ENCODE measurements around the gene NFIB.

Gene NFIB

GRCh38 chr9:14210428-14210827 is 103.5 kb downstream of the NFIB start:
- DNase-seq = no peak

- DNase-seq = peak; percentile 26
Observed at GRCh38 chr9:14209399-14210345, 104.3 kb downstream of the NFIB start.

- no peak for DNase-seq
Observed at GRCh38 chr9:14207352-14207995, 106.5 kb downstream of the NFIB start.

GRCh38 chr9:14205463-14205862 is 108.5 kb downstream of the NFIB start:
- peak; percentile 78 for DNase-seq

GRCh38 chr9:14203356-14204056 is 110.4 kb downstream of the NFIB start:
- no peak for DNase-seq

GRCh38 chr9:14198841-14199455 is 115.0 kb downstream of the NFIB start:
- DNase-seq = no peak

- DNase-seq = no peak
Observed at GRCh38 chr9:14198047-14198840, 115.7 kb downstream of the NFIB start.

- DNase-seq = no peak
Observed at GRCh38 chr9:14197325-14197858, 116.5 kb downstream of the NFIB start.

GRCh38 chr9:14193328-14193990 is 120.5 kb downstream of the NFIB start:
- no peak for DNase-seq

- no peak for DNase-seq
Observed at GRCh38 chr9:14192556-14192955, 121.4 kb downstream of the NFIB start.

- no peak for DNase-seq
Observed at GRCh38 chr9:14191512-14191911, 122.4 kb downstream of the NFIB start.

GRCh38 chr9:14190240-14190639 is 123.7 kb downstream of the NFIB start:
- DNase-seq = no peak

GRCh38 chr9:14189578-14189977 is 124.4 kb downstream of the NFIB start:
- DNase-seq = no peak

- DNase-seq = no peak
Observed at GRCh38 chr9:14189146-14189545, 124.8 kb downstream of the NFIB start.

- DNase-seq = no peak
Observed at GRCh38 chr9:14188538-14188937, 125.4 kb downstream of the NFIB start.

- no peak for DNase-seq
Observed at GRCh38 chr9:14188011-14188410, 125.9 kb downstream of the NFIB start.

- no peak for DNase-seq
Observed at GRCh38 chr9:14186096-14186495, 127.8 kb downstream of the NFIB start.

GRCh38 chr9:14185016-14185415 is 128.9 kb downstream of the NFIB start:
- no peak for DNase-seq

- DNase-seq = no peak
Observed at GRCh38 chr9:14183001-14183400, 130.9 kb downstream of the NFIB start.

- DNase-seq = no peak
Observed at GRCh38 chr9:14180960-14181537, 132.9 kb downstream of the NFIB start.
